Neural crest cell (in vitro differentiated cells): ENCODE data around the gene PTGR3. TPM values are rescaled to one million over a fixed set of nuclear protein-coding genes. Genes with fewer than 3 reads are reported as not detected.
A peak's percentile ranks its signal among the peaks of the same experiment; 100 is the strongest.

Source experiments
- DNase-seq: peaks from one replicate; pipeline ENCODE4 v3.0.0; 2021; ENCODE audit warnings: low read depth, mixed read lengths, low spot score
- H3K27ac Mint-ChIP-seq: one replicate; pipeline ENCODE4 v1.8.0; 2021; ENCODE audit warnings: mild to moderate bottlenecking, mixed read lengths; ENCODE audit not compliant: unreplicated experiment
- H3K27me3 Mint-ChIP-seq: 2 replicates; pipeline ENCODE4 v1.8.0; 2021; ENCODE audit warnings: low read depth, mild to moderate bottlenecking, mixed read lengths
- H3K36me3 Mint-ChIP-seq: 2 replicates; pipeline ENCODE4 v1.8.0; 2021; ENCODE audit warnings: low read depth, mild to moderate bottlenecking, mixed read lengths
- H3K4me1 Mint-ChIP-seq: 2 replicates; pipeline ENCODE4 v1.8.0; 2021; ENCODE audit warnings: mixed read lengths
- H3K4me3 Mint-ChIP-seq: one replicate; pipeline ENCODE4 v1.8.0; 2021; ENCODE audit warnings: mild to moderate bottlenecking, mixed read lengths
- H3K9me3 Mint-ChIP-seq: 2 replicates; pipeline ENCODE4 v1.8.0; 2021; ENCODE audit warnings: mixed read lengths
- CTCF ChIP-seq: fragments of 200-600 bp; sonication (generic); conservative IDR thresholded peaks from 2 replicates; pipeline ENCODE4 v1.5.0; 2021; ENCODE audit warnings: antibody characterized with exemption, mild to moderate bottlenecking
- total RNA-seq: library from RNA; stranded (reverse); gene quantifications from 2 replicates; pipeline ENCODE4 v1.2.1, GENCODE V29; 2021

Gene PTGR3
- total RNA-seq, 1 donor from 2014 or later: 12.1 TPM

GRCh38 chr18:75244351-75245313 is 35.7 kb upstream of the PTGR3 start:
- TF ChIP-seq CTCF: no peak
- Mint-ChIP-seq H3K27me3 (no peaks in the 10 kb centered on the region), H3K27ac (peak overlapping the region; percentile 20), H3K9me3 (no peaks in the 10 kb centered on the region), H3K36me3 (no peaks in the 10 kb centered on the region), H3K4me1 (peaks cover 5% of the 10 kb centered on the region), H3K4me3 (no peak overlapping the region)
- no peak for DNase-seq

DNA sequence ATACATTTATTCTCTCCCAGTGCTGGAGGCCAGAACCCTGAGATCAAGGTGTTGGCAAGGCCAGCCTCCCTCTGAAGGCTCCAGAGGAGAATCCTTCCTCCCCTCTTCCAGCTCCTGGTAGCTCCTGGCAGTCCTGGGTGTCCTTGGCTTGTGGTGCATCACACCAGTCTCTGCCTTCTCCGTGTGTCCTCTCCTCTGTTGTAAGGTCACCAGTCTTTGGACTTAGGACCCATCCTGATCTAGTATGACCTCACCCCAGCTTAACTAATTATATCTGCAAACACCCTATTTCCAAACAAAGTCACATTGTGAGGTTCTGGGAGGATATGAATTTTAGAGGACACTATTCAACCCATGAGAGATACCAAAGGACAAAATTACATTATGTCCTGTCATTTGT is 32.8 kb upstream of the PTGR3 start:
- no peak for TF ChIP-seq CTCF

GRCh38 chr18:75240433-75240832 is 31.5 kb upstream of the PTGR3 start:
- TF ChIP-seq CTCF: no peak
- no peak overlapping the region for H3K27ac Mint-ChIP-seq
- H3K27me3 Mint-ChIP-seq: no peaks in the 10 kb centered on the region
- H3K4me1 Mint-ChIP-seq: no peaks in the 10 kb centered on the region
- no peak overlapping the region for H3K4me3 Mint-ChIP-seq
- no peaks in the 10 kb centered on the region for H3K36me3 Mint-ChIP-seq
- H3K9me3 Mint-ChIP-seq: no peaks in the 10 kb centered on the region
- DNase-seq: no peak

More for the DNA sequence above, 32.8 kb upstream of the PTGR3 start:
- H3K27me3 Mint-ChIP-seq: no peaks in the 10 kb centered on the region
- no peak overlapping the region for H3K4me3 Mint-ChIP-seq
- H3K36me3 Mint-ChIP-seq: no peaks in the 10 kb centered on the region
- DNase-seq: no peak
- H3K4me1 Mint-ChIP-seq: no peaks in the 10 kb centered on the region
- H3K9me3 Mint-ChIP-seq: no peaks in the 10 kb centered on the region
- no peak overlapping the region for H3K27ac Mint-ChIP-seq

DNA sequence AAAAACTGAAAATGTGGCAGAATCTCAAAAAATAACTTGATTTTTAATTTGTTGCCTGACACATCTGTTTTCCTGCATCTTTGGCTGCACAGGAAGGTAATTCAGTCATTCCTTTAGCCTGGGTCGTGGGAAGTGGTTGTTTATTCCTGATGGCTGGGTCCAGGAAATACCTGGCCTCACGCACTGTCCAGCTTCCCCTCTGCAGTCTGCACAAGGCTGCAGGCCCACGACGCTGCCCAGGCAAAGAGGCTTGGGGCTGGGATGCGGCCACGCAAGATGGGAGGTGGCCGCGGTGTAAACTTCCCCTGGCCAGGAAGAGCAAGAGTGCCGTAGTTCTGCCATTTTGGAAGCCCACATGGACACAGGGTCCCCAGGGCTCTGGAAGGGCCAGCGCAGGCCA is 29.8 kb upstream of the PTGR3 start:
- no peak for TF ChIP-seq CTCF
- no peak overlapping the region for H3K4me3 Mint-ChIP-seq
- no peaks in the 10 kb centered on the region for H3K36me3 Mint-ChIP-seq
- no peak overlapping the region for H3K27ac Mint-ChIP-seq
- peaks cover 6% of the 10 kb centered on the region for H3K4me1 Mint-ChIP-seq
- no peaks in the 10 kb centered on the region for H3K27me3 Mint-ChIP-seq
- H3K9me3 Mint-ChIP-seq: no peaks in the 10 kb centered on the region
- DNase-seq: no peak

GRCh38 chr18:75238100-75238499 is 29.2 kb upstream of the PTGR3 start:
- Mint-ChIP-seq H3K27ac (no peak overlapping the region), H3K36me3 (no peaks in the 10 kb centered on the region), H3K27me3 (no peaks in the 10 kb centered on the region), H3K4me3 (no peak overlapping the region), H3K4me1 (peaks cover 9% of the 10 kb centered on the region), H3K9me3 (no peaks in the 10 kb centered on the region)
- no peak for TF ChIP-seq CTCF
- no peak for DNase-seq
